SK-N-SH (cell line): ENCODE data around the gene TUBB4A. TPM values are rescaled to one million over a fixed set of nuclear protein-coding genes. Genes with fewer than 3 reads are reported as not detected.

ENCODE experiments used
- CTCF ChIA-PET: fragments of 300-600, 350-600 bp; formaldehyde crosslinking; extraction: SDS; loops from one replicate; lab custom pipeline; 2021; lab: Yijun Ruan, JAX
- POLR2A ChIA-PET: fragments of 350-600 bp; sonication (Branson Sonifier 250); formaldehyde crosslinking; extraction: SDS; loops from one replicate; lab custom pipeline; 2020; ENCODE audit warnings: antibody characterized with exemption, inconsistent platforms; lab: Yijun Ruan, JAX
- DNase-seq: peaks from one replicate; pipeline ENCODE4 v3.0.0; 2012
- H2AFZ ChIP-seq: fragments of 200-600 bp; sonication (generic); 2 replicates; pipeline ENCODE4 v1.8.1; 2016; ENCODE audit warnings: antibody characterized with exemption, mild to moderate bottlenecking, low read depth
- H3F3A ChIP-seq: fragments of 200-600 bp; sonication (generic); replicated peaks from 2 replicates; pipeline ENCODE3; 2016; ENCODE audit warnings: antibody characterized with exemption, mild to moderate bottlenecking; ENCODE audit not compliant: insufficient read depth
- H3K27ac ChIP-seq, 2 experiments: fragments of 200-500 bp in 1 of 2; fragments of 200-600 bp in 1 of 2; sonication (Bioruptor generic) in 1 of 2; sonication (generic), shearing (Covaris generic) in 1 of 2; 2 replicates each; pipeline versions ENCODE4 v1.5.1 to v1.6.1; 2014 to 2016; ENCODE audit warnings: low read depth in 2 of 2, inconsistent platforms in 1 of 2, low read length in 1 of 2, mild to moderate bottlenecking in 1 of 2, mixed read lengths in 1 of 2
- H3K27me3 ChIP-seq: fragments of 200-600 bp; sonication (generic), shearing (Covaris generic); 2 replicates; pipeline ENCODE4 v1.6.1; 2016; ENCODE audit warnings: mixed run types; ENCODE audit not compliant: insufficient read depth
- H3K36me3 ChIP-seq, 2 experiments: fragments of 200-500 bp in 1 of 2; fragments of 200-600 bp in 1 of 2; sonication (Bioruptor generic) in 1 of 2; sonication (generic) in 1 of 2; replicated peaks in 1 of 2; 2 replicates each; pipeline versions ENCODE3 to v1.5.1; 2014 to 2016; ENCODE audit warnings: low read length in 1 of 2, mild to moderate bottlenecking in 1 of 2; ENCODE audit not compliant: insufficient read depth in 2 of 2, control insufficient read depth in 1 of 2
- H3K4me1 ChIP-seq, 2 experiments: fragments of 200-500 bp in 1 of 2; fragments of 200-600 bp in 1 of 2; sonication (Bioruptor generic) in 1 of 2; sonication (generic), shearing (Covaris generic) in 1 of 2; 2 replicates each; pipeline versions ENCODE4 v1.5.1 to v1.6.1; 2014 to 2016; ENCODE audit warnings: low read depth in 1 of 2, low read length in 1 of 2, mixed run types in 1 of 2; ENCODE audit not compliant: insufficient read depth in 2 of 2, control insufficient read depth in 1 of 2
- H3K4me2 ChIP-seq: fragments of 200-600 bp; sonication (generic), shearing (Covaris generic); 2 replicates; pipeline ENCODE4 v1.6.1; 2017; ENCODE audit warnings: mixed run types
- H3K4me3 ChIP-seq, 2 experiments: fragments of 200-500 bp in 1 of 2; fragments of 200-600 bp in 1 of 2; sonication (Bioruptor generic) in 1 of 2; sonication (generic), shearing (Covaris generic) in 1 of 2; 2 replicates each; pipeline versions ENCODE4 v1.5.1 to v1.8.1; 2014 to 2016; ENCODE audit warnings: low read depth in 2 of 2, inconsistent platforms in 1 of 2, low read length in 1 of 2, mild to moderate bottlenecking in 1 of 2, mixed read lengths in 1 of 2, moderate library complexity in 1 of 2
- H3K79me2 ChIP-seq: fragments of 200-600 bp; sonication (generic); 2 replicates; pipeline ENCODE4 v1.8.1; 2017; ENCODE audit warnings: mild to moderate bottlenecking; ENCODE audit not compliant: insufficient read depth
- H3K9ac ChIP-seq: fragments of 200-600 bp; sonication (generic); 2 replicates; pipeline ENCODE4 v1.6.1; 2017; ENCODE audit warnings: mixed run types
- H3K9me2 ChIP-seq: fragments of 200-600 bp; sonication (generic); 2 replicates; pipeline ENCODE4 v1.6.1; 2017; ENCODE audit warnings: mixed run types
- H3K9me3 ChIP-seq: fragments of 200-600 bp; sonication (generic); 2 replicates; pipeline ENCODE4 v1.6.1; 2017; ENCODE audit warnings: mixed run types, mild to moderate bottlenecking, moderate library complexity
- H4K20me1 ChIP-seq: fragments of 200-600 bp; sonication (generic); 2 replicates; pipeline ENCODE4 v1.6.1; 2017; ENCODE audit warnings: mild to moderate bottlenecking, mixed run types; ENCODE audit not compliant: insufficient read depth
- EP300 ChIP-seq, 2 experiments: IDR thresholded peaks; 2 replicates each; pipeline versions ENCODE4 v1.4.0 to v1.6.1; 2012; ENCODE audit warnings: borderline replicate concordance in 1 of 2, low read depth in 1 of 2, low read length in 1 of 2
- EZH2phosphoT487 ChIP-seq: fragments of 200-600 bp; sonication (generic); IDR thresholded peaks from 2 replicates; pipeline ENCODE4 v1.6.1; 2017; ENCODE audit warnings: low read depth, mixed run types, mild to moderate bottlenecking, antibody characterized with exemption, moderate library complexity, borderline replicate concordance
- JUND ChIP-seq: IDR thresholded peaks from 2 replicates; pipeline ENCODE4 v1.4.0; 2012
- MEF2A ChIP-seq: IDR thresholded peaks from 2 replicates; pipeline ENCODE4 v1.4.0; 2012; ENCODE audit warnings: low read depth, borderline replicate concordance
- POLR2AphosphoS5 ChIP-seq: IDR thresholded peaks from 2 replicates; pipeline ENCODE4 v1.6.1; 2012; ENCODE audit warnings: low read depth, low read length
- RAD21 ChIP-seq: IDR thresholded peaks from 2 replicates; pipeline ENCODE4 v1.6.1; 2012; ENCODE audit warnings: mild to moderate bottlenecking, low read length
- RFX5 ChIP-seq: IDR thresholded peaks from 2 replicates; pipeline ENCODE4 v1.6.1; 2012; ENCODE audit warnings: mild to moderate bottlenecking, improper control_type of control experiment, low read length
- RXRA ChIP-seq: IDR thresholded peaks from 2 replicates; pipeline ENCODE4 v1.4.0; 2012; ENCODE audit warnings: low read depth, mild to moderate bottlenecking, borderline replicate concordance
- SIN3A ChIP-seq: IDR thresholded peaks from 2 replicates; pipeline ENCODE4 v1.6.1; 2012; ENCODE audit warnings: low read depth, mild to moderate bottlenecking, low read length, moderate library complexity, borderline replicate concordance
- TAF1 ChIP-seq: IDR thresholded peaks from 2 replicates; pipeline ENCODE4 v1.6.1; 2012; ENCODE audit warnings: low read depth, mild to moderate bottlenecking, low read length, moderate library complexity, borderline replicate concordance
- TEAD4 ChIP-seq: IDR thresholded peaks from 2 replicates; pipeline ENCODE4 v1.4.0; 2012; ENCODE audit warnings: mild to moderate bottlenecking, borderline replicate concordance; ENCODE audit not compliant: insufficient read depth
- WGBS: methylation state at CpG from one replicate; pipeline ENCODE4 v1.1.6; 2017; ENCODE audit warnings: low lambda C conversion rate; 5-methylcytosine and 5-hydroxymethylcytosine counted together
- polyA plus RNA-seq, 3 experiments: library from polyadenylated mRNA; depleted of rRNA; stranded (reverse); fragments of >200 nt; gene quantifications; 2 replicates each; pipeline ENCODE4 v1.2.3, GENCODE V29; 2012
- TF ChIP-seq, protein P1 (sequence below): IDR thresholded peaks from 2 replicates; pipeline ENCODE4 v1.4.0; 2012; ENCODE audit warnings: low read depth, borderline replicate concordance
- TF ChIP-seq, protein P2 (sequence below): IDR thresholded peaks from 2 replicates; pipeline ENCODE4 v1.4.0; 2012; ENCODE audit warnings: low read depth
- TF ChIP-seq, protein P3 (sequence below): fragments of 200-600 bp; sonication (generic); IDR thresholded peaks from 2 replicates; pipeline ENCODE4 v1.6.1; 2017; ENCODE audit warnings: antibody characterized with exemption, mild to moderate bottlenecking, moderate library complexity
- TF ChIP-seq, protein P4 (sequence below): fragments of 150-350 bp; IDR thresholded peaks from 2 replicates; pipeline ENCODE4 v1.6.1; 2017; ENCODE audit warnings: antibody characterized with exemption, low read length, low read depth, borderline replicate concordance
- TF ChIP-seq, protein P5 (sequence below): IDR thresholded peaks from 2 replicates; pipeline ENCODE4; 2012

Gene TUBB4A
- polyA plus RNA-seq, 1 of the 3 experiments (the other 2 are of a cell fraction) = 4.5 TPM

DNA sequence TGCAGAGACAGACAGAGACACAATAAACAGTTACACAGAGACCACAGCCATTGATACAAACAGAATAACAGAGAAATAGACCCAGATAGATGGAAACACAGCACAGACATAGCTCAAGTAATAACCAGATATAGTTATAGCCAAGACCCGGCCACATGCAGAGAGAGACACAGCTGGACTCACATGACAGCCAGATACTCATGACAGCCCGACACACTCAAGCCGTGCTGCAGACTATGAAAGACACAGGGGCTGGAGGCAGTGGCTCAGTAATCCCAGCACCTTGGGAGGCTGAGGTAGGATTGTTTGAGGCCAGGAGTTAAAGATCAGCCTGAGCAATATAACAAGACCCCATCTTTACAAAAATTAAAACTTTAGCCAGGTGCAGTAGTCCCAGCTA, 18.9 kb downstream of the TUBB4A start:
- Histone ChIP-seq H3K4me2 (no peak overlapping the region), H4K20me1 (no peaks in the 10 kb centered on the region), H3K27me3 (no peaks in the 10 kb centered on the region; the same call in 1 of the 2 replicates), H3K79me2 (no peaks in the 10 kb centered on the region), H3K4me1 (no peaks in the 10 kb centered on the region), H3K9me2 (no peaks in the 10 kb centered on the region), H3F3A (no peaks in the 10 kb centered on the region), H3K9ac (no peak overlapping the region), H3K36me3 (no peaks in the 10 kb centered on the region), H3K4me3 (no peak overlapping the region), H2AFZ (no peak overlapping the region), H3K9me3 (no peaks in the 10 kb centered on the region), H3K27ac (no peak overlapping the region)
- ChIA-PET CTCF (interaction anchor here (1.6 kb wide), 1 partner anchor 17 kb away, joined by 3 read pairs; no protein-coding TSS in a partner anchor), POLR2A (no interaction called here)
- WGBS = 41% methylated on average over 3 of the region's 3 CpGs
- DNase-seq = no peak
- TF ChIP-seq SIN3A (no peak), RXRA (no peak), RFX5 (no peak), EZH2phosphoT487 (no peak), MEF2A (no peak), JUND (no peak), POLR2AphosphoS5 (no peak), TEAD4 (no peak), TAF1 (no peak), EP300 (IDR thresholded peaks at IDR 0.05; ENCODE audit: borderline replicate concordance in 1 of 2, low read depth in 1 of 2, low read length in 1 of 2) (no peak), RAD21 (no peak)
- TF ChIP-seq, protein P1, sequence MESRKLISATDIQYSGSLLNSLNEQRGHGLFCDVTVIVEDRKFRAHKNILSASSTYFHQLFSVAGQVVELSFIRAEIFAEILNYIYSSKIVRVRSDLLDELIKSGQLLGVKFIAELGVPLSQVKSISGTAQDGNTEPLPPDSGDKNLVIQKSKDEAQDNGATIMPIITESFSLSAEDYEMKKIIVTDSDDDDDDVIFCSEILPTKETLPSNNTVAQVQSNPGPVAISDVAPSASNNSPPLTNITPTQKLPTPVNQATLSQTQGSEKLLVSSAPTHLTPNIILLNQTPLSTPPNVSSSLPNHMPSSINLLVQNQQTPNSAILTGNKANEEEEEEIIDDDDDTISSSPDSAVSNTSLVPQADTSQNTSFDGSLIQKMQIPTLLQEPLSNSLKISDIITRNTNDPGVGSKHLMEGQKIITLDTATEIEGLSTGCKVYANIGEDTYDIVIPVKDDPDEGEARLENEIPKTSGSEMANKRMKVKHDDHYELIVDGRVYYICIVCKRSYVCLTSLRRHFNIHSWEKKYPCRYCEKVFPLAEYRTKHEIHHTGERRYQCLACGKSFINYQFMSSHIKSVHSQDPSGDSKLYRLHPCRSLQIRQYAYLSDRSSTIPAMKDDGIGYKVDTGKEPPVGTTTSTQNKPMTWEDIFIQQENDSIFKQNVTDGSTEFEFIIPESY = no peak
- TF ChIP-seq, protein P2, sequence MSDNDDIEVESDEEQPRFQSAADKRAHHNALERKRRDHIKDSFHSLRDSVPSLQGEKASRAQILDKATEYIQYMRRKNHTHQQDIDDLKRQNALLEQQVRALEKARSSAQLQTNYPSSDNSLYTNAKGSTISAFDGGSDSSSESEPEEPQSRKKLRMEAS = no peak
- TF ChIP-seq, protein P3, sequence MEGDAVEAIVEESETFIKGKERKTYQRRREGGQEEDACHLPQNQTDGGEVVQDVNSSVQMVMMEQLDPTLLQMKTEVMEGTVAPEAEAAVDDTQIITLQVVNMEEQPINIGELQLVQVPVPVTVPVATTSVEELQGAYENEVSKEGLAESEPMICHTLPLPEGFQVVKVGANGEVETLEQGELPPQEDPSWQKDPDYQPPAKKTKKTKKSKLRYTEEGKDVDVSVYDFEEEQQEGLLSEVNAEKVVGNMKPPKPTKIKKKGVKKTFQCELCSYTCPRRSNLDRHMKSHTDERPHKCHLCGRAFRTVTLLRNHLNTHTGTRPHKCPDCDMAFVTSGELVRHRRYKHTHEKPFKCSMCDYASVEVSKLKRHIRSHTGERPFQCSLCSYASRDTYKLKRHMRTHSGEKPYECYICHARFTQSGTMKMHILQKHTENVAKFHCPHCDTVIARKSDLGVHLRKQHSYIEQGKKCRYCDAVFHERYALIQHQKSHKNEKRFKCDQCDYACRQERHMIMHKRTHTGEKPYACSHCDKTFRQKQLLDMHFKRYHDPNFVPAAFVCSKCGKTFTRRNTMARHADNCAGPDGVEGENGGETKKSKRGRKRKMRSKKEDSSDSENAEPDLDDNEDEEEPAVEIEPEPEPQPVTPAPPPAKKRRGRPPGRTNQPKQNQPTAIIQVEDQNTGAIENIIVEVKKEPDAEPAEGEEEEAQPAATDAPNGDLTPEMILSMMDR = no peak
- TF ChIP-seq, protein P4, sequence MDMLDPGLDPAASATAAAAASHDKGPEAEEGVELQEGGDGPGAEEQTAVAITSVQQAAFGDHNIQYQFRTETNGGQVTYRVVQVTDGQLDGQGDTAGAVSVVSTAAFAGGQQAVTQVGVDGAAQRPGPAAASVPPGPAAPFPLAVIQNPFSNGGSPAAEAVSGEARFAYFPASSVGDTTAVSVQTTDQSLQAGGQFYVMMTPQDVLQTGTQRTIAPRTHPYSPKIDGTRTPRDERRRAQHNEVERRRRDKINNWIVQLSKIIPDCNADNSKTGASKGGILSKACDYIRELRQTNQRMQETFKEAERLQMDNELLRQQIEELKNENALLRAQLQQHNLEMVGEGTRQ = no peak
- TF ChIP-seq, protein P5, sequence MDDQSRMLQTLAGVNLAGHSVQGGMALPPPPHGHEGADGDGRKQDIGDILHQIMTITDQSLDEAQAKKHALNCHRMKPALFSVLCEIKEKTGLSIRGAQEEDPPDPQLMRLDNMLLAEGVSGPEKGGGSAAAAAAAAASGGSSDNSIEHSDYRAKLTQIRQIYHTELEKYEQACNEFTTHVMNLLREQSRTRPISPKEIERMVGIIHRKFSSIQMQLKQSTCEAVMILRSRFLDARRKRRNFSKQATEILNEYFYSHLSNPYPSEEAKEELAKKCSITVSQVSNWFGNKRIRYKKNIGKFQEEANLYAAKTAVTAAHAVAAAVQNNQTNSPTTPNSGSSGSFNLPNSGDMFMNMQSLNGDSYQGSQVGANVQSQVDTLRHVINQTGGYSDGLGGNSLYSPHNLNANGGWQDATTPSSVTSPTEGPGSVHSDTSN = no peak
